DOHH2 (cell line): ENCODE results near the gene ADGRA1.

ENCODE experiments used
- EZH2phosphoT487 ChIP-seq: fragments of 200-600 bp; sonication (generic); IDR thresholded peaks from 2 replicates; pipeline ENCODE4 v1.6.1; 2017; ENCODE audit warnings: borderline replicate concordance, mild to moderate bottlenecking, antibody characterized with exemption, low read length, moderate library complexity, mixed read lengths
- TF ChIP-seq, protein P1 (sequence below): fragments of 200-600 bp; sonication (generic); IDR thresholded peaks from one replicate; pipeline ENCODE4 v1.5.1; 2014; ENCODE audit warnings: antibody characterized with exemption, mild to moderate bottlenecking, low read depth, low read length; ENCODE audit not compliant: poor library complexity, severe bottlenecking

DNA sequence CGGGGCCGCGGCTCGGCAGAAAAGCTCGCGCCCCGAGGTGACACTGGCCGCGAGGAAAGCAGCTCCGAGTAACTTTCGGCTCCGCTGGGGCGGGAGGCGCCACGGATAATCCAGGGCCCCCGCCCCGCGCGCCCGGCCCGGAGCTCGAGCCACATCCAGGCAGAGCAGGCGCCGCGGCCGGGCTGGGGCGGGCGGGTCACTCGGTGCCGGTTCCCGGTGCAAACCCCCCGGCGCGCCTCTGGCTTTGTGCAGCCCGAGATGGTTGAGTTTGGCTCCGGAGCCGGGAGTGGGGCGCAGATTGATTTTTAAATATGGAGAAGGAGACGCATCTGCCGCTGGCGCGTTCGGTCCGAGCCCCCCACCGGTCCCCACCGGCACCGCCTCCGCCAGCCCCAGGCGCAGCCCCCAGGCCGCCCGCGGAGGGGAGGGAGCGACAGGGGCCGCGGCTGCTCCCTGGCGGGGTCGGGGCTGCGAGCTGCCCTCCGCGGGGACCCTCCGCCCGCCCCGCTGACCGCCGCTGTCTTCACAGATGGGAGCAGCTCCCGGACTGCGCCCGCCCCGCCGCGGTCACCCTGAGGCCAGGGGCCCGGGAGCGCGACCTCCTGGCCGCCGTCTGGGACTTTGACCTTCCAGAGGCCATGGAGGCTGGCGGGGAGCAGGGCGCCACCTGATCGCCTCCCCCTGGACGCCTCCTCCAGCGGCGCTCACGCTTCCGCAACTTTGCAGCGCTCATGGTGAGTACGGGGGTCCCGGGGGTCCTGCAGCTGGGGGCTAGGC, 643 bp downstream of the ADGRA1 start:
- TF ChIP-seq, protein P1, sequence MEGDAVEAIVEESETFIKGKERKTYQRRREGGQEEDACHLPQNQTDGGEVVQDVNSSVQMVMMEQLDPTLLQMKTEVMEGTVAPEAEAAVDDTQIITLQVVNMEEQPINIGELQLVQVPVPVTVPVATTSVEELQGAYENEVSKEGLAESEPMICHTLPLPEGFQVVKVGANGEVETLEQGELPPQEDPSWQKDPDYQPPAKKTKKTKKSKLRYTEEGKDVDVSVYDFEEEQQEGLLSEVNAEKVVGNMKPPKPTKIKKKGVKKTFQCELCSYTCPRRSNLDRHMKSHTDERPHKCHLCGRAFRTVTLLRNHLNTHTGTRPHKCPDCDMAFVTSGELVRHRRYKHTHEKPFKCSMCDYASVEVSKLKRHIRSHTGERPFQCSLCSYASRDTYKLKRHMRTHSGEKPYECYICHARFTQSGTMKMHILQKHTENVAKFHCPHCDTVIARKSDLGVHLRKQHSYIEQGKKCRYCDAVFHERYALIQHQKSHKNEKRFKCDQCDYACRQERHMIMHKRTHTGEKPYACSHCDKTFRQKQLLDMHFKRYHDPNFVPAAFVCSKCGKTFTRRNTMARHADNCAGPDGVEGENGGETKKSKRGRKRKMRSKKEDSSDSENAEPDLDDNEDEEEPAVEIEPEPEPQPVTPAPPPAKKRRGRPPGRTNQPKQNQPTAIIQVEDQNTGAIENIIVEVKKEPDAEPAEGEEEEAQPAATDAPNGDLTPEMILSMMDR: no peak
- no peak for TF ChIP-seq EZH2phosphoT487
